Measurements from ENCODE around the gene DENND4C. TPM values are rescaled to one million over a fixed set of nuclear protein-coding genes. Genes with fewer than 3 reads are reported as not detected.
A peak's percentile ranks its signal among the peaks of the same experiment; 100 is the strongest.

The DENND4C gene
- total RNA-seq = 31.4 and 32.4 TPM in 2 replicates

DNA sequence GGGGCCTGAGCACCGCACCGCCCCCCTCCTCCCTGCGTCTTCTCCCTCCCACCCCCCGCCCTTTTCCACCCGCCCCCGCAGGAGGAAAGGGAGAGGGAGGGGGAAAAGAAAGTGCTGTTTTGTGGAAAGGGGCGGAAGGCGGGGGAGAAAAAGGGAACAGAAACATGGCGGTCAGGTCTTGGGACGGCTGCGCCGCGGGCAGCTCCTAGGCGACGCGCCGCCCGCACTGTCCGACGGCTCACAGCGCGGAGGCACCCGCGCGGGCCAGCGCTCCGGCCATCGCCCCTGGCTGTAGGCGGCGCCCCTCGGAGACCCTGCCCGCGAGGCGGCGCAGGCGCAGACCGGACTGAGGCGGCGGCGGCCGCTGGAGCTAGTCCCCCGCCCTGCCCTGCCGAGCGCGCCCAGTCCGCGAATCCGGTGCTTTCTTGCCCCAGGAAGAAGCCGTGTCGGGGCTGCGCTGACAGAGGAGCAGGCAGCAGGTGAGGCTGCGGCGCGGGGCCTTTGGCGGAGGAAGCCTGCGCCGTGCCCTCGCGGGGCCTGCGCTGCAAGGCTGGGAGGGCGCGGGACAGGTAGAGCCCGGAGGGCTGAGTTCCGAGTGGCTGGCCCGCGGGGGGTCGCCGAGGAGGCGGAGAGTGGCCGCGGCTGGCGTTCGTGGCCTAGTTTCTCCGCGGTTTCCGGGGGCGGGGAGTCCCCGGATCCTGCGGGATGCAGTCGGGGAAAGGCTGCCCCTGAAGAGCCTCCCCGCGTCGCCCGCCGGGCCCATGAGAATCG lies at the start of gene DENND4C:
DENND4C (plus strand) TSS at position 339 of the 771 bp plus-strand sequence. CDS start 45,482 bp downstream, outside the sequence.
- H3K4me3 ChIP-seq (ENCODE audit: low read depth, low read length) = peak within 1 kb of the TSS; percentile 96
- DNase-seq (ENCODE audit: low read depth) = no peak
- TF ChIP-seq, protein P1, sequence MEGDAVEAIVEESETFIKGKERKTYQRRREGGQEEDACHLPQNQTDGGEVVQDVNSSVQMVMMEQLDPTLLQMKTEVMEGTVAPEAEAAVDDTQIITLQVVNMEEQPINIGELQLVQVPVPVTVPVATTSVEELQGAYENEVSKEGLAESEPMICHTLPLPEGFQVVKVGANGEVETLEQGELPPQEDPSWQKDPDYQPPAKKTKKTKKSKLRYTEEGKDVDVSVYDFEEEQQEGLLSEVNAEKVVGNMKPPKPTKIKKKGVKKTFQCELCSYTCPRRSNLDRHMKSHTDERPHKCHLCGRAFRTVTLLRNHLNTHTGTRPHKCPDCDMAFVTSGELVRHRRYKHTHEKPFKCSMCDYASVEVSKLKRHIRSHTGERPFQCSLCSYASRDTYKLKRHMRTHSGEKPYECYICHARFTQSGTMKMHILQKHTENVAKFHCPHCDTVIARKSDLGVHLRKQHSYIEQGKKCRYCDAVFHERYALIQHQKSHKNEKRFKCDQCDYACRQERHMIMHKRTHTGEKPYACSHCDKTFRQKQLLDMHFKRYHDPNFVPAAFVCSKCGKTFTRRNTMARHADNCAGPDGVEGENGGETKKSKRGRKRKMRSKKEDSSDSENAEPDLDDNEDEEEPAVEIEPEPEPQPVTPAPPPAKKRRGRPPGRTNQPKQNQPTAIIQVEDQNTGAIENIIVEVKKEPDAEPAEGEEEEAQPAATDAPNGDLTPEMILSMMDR (conservative IDR thresholded peaks at IDR 0.05; ENCODE audit: low read depth, low read length) = no peak

DNA sequence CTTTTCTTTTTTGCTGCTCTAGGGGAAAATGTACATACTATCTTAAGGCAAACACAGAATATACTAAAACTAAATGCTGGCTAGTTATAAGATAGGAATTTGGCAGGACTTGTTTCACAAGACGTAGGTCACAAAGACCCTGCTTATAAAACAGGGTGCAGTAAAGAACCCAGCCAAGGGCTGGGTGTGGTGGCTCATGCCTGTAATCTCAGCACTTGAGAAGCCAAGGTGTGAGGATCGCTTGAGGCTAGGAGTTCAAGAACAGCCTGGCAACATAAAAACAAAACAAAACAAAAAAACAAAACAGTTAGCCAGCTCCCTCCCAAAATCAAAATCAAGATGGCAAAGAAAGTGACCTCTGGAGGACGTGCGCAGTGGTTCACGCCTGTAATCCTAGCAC lies 49.5 kb upstream of the DENND4C start:
- no peak for DNase-seq (ENCODE audit: low read depth)
- TF ChIP-seq, protein P1 (conservative IDR thresholded peaks at IDR 0.05; ENCODE audit: low read depth, low read length) = no peak
- H3K4me3 ChIP-seq (ENCODE audit: low read depth, low read length) = no peak overlapping the region

DNA sequence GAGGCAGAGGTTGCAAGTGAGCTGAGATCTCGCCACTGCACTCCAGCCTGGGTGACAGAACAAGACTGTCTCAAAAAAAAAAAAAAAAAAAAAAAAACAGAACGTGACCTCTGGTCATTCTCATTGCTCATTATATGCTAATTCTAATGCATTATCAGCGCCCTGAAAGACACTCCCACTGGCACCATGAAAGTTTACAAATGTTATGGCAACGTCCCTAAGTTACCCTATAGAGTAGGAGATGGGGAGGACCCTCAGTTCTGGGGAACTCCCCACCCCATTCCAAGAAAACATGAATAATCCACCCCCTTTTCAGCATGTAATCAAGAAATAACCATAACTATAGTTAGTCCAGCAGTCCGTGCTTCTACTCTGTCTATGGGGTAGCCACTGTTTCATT lies 48.9 kb upstream of the DENND4C start:
- H3K4me3 ChIP-seq (ENCODE audit: low read depth, low read length) = no peak overlapping the region
- TF ChIP-seq, protein P1 (conservative IDR thresholded peaks at IDR 0.05; ENCODE audit: low read depth, low read length) = no peak
- DNase-seq (ENCODE audit: low read depth) = no peak

DNA sequence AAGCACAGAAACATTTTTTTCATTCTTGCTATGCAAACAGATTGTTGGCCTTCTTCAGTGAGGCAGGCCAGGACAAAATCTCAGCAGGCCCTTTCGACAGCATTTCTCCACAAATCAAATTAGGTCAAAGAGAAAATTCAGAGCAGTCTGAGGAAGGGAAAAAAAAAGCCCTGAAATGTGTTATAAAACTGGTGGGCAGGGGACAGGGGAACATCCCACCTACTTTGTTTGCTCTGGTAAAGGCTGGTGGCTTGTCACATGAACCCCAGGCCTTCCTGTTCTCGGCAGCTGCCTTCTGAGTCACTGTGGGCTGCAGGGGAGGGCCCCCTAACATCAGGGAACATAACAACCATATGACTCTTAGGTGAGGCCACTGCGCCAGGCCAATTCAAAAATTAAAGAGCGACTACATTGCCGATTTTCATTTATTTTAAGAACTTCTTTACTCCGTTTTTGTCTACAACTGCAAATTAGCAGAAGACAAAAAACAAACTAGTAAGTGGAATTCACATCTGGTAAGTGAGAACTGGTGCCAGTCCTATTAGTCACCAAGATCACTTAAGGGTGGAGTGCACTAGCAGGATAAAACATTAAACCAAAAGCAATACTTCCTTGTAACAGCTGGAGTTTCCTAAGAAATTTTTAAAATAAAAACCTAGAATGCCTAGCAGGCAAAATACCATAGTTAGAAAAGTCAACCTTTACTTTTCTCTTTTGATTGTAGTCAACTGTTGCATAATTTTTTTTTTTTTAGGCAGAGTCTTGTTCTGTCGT lies 46.2 kb upstream of the DENND4C start:
- TF ChIP-seq, protein P1 (conservative IDR thresholded peaks at IDR 0.05; ENCODE audit: low read depth, low read length) = no peak
- H3K4me3 ChIP-seq (ENCODE audit: low read depth, low read length) = no peak overlapping the region
- peak; percentile 89 for DNase-seq (ENCODE audit: low read depth)

DNA sequence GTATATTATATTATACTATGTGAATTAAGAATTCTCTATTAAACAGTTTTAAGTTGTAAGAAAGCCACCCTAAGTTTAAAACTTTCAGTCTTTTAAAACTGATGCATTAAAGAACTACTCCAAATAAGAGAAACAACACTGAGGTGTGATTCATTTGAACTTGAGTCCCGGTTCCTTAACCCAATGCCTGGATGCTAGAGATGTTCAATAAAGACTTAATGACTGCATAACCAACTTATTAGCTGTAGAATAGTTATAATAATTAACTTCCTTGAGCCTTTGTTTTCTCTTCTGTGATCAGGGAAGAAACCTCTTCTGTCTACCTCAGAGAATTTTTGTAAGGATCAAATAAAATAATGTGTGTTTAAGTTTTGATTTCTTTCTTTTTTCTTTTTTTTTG lies 45.3 kb upstream of the DENND4C start:
- no peak overlapping the region for H3K4me3 ChIP-seq (ENCODE audit: low read depth, low read length)
- DNase-seq (ENCODE audit: low read depth) = no peak
- TF ChIP-seq, protein P1 (conservative IDR thresholded peaks at IDR 0.05; ENCODE audit: low read depth, low read length) = no peak

DNA sequence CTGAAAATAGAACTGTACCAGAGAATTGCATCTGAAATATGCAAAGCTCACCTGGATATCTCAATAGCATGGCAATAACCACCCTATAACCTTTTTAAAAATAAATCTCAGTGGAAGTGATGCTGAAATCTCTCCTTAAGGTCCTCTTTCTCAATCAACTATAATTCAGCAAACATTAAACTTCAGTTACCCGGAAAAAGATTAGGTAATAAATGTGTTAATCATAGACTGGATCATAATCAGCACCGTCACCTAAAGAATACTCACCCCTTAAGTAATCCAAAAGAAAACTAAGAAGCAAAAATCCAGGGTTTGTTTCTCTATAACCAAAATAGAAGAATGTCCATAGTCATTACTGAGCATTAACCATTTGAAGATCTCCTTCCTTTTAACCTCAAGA lies 44.3 kb upstream of the DENND4C start:
- TF ChIP-seq, protein P1 (conservative IDR thresholded peaks at IDR 0.05; ENCODE audit: low read depth, low read length) = no peak
- no peak overlapping the region for H3K4me3 ChIP-seq (ENCODE audit: low read depth, low read length)
- DNase-seq (ENCODE audit: low read depth) = no peak

All from epithelial cell of proximal tubule (primary cell).